ENCODE results near the gene EEPD1. TPM values are rescaled to one million over a fixed set of nuclear protein-coding genes. Genes with fewer than 3 reads are reported as not detected.
A peak's percentile ranks its signal among the peaks of the same experiment; 100 is the strongest.

EEPD1 gene
- total RNA-seq, 1 donor from 2014 or later, result 7.1 TPM

GRCh38 chr7:36188906-36189305 is 35.9 kb downstream of the EEPD1 start:
- intact Hi-C loops (cut with micrococcal nuclease), result no loop called here
- Histone ChIP-seq H3K36me3 (no peaks in the 10 kb centered on the region), H3K4me3 (no peak overlapping the region), H3K9me3 (replicated peaks) (no peaks in the 10 kb centered on the region), H3K27me3 (ENCODE audit: low read depth) (no peaks in the 10 kb centered on the region), H3K4me1 (peaks cover 73% of the 10 kb centered on the region), H3K27ac (replicated peaks) (no peak overlapping the region)
- TF ChIP-seq CTCF (IDR thresholded peaks at IDR 0.05; ENCODE audit: borderline replicate concordance), result no peak
- DNase-seq, result no peak

- H3K27ac ChIP-seq (replicated peaks), result peak overlapping the region; percentile 26
Observed at GRCh38 chr7:36190447-36191291, 37.6 kb downstream of the EEPD1 start.

GRCh38 chr7:36191292-36191920 is 38.4 kb downstream of the EEPD1 start:
- no peak for TF ChIP-seq CTCF (IDR thresholded peaks at IDR 0.05; ENCODE audit: borderline replicate concordance)
- Histone ChIP-seq H3K27me3 (ENCODE audit: low read depth) (no peaks in the 10 kb centered on the region), H3K27ac (replicated peaks) (peak overlapping the region; percentile 26), H3K9me3 (replicated peaks) (no peaks in the 10 kb centered on the region), H3K4me3 (no peak overlapping the region), H3K4me1 (peaks cover 68% of the 10 kb centered on the region), H3K36me3 (no peaks in the 10 kb centered on the region)
- DNase-seq, result no peak
- intact Hi-C loops (cut with micrococcal nuclease), result no loop called here

More at GRCh38 chr7:36190447-36191291, 37.6 kb downstream of the EEPD1 start:
- peak; percentile 32 for DNase-seq
- no peak overlapping the region for H3K4me3 ChIP-seq
- H3K9me3 ChIP-seq (replicated peaks), result no peaks in the 10 kb centered on the region
- intact Hi-C loops (cut with micrococcal nuclease), result no loop called here
- no peaks in the 10 kb centered on the region for H3K36me3 ChIP-seq
- no peaks in the 10 kb centered on the region for H3K27me3 ChIP-seq (ENCODE audit: low read depth)
- TF ChIP-seq CTCF (IDR thresholded peaks at IDR 0.05; ENCODE audit: borderline replicate concordance), result no peak
- peaks cover 68% of the 10 kb centered on the region for H3K4me1 ChIP-seq

- no peak for TF ChIP-seq CTCF (IDR thresholded peaks at IDR 0.05; ENCODE audit: borderline replicate concordance)
- no peaks in the 10 kb centered on the region for H3K9me3 ChIP-seq (replicated peaks)
- no peak for DNase-seq
- H3K27me3 ChIP-seq (ENCODE audit: low read depth), result no peaks in the 10 kb centered on the region
- H3K36me3 ChIP-seq, result no peaks in the 10 kb centered on the region
- intact Hi-C loops (cut with micrococcal nuclease), result no loop called here
- no peak overlapping the region for H3K4me3 ChIP-seq
- no peak overlapping the region for H3K27ac ChIP-seq (replicated peaks)
- H3K4me1 ChIP-seq, result peaks cover 61% of the 10 kb centered on the region
Observed at GRCh38 chr7:36192053-36192824, 39.2 kb downstream of the EEPD1 start.

- no peak for TF ChIP-seq CTCF (IDR thresholded peaks at IDR 0.05; ENCODE audit: borderline replicate concordance)
- H3K36me3 ChIP-seq, result no peaks in the 10 kb centered on the region
- H3K9me3 ChIP-seq (replicated peaks), result no peaks in the 10 kb centered on the region
- H3K27me3 ChIP-seq (ENCODE audit: low read depth), result no peaks in the 10 kb centered on the region
- intact Hi-C loops (cut with micrococcal nuclease), result no loop called here
- H3K27ac ChIP-seq (replicated peaks), result no peak overlapping the region
- H3K4me3 ChIP-seq, result no peak overlapping the region
- DNase-seq, result no peak
- peaks cover 57% of the 10 kb centered on the region for H3K4me1 ChIP-seq
Observed at GRCh38 chr7:36192877-36193276, 39.8 kb downstream of the EEPD1 start.
